ENCODE measurements around the gene TBC1D8.

GRCh38 chr2:101105654-101106053 is 45.5 kb downstream of the TBC1D8 start:
- TF ChIP-seq, protein P1, sequence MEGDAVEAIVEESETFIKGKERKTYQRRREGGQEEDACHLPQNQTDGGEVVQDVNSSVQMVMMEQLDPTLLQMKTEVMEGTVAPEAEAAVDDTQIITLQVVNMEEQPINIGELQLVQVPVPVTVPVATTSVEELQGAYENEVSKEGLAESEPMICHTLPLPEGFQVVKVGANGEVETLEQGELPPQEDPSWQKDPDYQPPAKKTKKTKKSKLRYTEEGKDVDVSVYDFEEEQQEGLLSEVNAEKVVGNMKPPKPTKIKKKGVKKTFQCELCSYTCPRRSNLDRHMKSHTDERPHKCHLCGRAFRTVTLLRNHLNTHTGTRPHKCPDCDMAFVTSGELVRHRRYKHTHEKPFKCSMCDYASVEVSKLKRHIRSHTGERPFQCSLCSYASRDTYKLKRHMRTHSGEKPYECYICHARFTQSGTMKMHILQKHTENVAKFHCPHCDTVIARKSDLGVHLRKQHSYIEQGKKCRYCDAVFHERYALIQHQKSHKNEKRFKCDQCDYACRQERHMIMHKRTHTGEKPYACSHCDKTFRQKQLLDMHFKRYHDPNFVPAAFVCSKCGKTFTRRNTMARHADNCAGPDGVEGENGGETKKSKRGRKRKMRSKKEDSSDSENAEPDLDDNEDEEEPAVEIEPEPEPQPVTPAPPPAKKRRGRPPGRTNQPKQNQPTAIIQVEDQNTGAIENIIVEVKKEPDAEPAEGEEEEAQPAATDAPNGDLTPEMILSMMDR (IDR thresholded peaks at IDR 0.05): no peak
- TF ChIP-seq POLR2A (IDR thresholded peaks at IDR 0.05): no peak
